Measurements from ENCODE around the gene NEK1.

The NEK1 gene

DNA sequence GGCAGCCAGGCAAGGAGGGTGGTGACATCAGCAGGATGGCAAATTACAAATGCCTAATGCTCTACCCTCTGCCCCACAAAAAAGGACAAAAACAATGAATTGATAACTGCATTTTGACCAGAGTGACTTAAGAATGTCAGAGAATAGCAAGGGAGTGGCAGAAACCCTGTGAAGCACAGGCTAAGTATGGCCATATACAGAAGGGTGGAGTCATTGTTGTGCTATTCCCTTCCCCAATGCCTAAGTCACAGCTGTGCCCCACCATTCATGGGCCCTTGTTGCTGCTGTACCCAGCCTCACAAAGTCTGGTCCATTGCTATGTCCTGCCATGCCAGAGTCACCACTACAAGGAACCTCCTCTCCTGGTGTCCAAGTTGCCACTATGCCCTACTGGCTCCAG lies 123.1 kb downstream of the NEK1 start:
- Histone ChIP-seq H3K27me3 (replicated peaks; ENCODE audit: insufficient read depth, low read length) (no peaks in the 10 kb centered on the region), H3K4me3 (ENCODE audit: low read length) (no peak overlapping the region), H3F3A (ENCODE audit: insufficient read depth, low read length) (0 out of 2 replicates have a peak, but pooled peaks cover 4% of the 10 kb centered on the region), H3K9ac (ENCODE audit: low read length) (no peak overlapping the region), H3K9me3 (replicated peaks; ENCODE audit: insufficient read depth, low read length) (no peaks in the 10 kb centered on the region), H4K20me1 (ENCODE audit: insufficient read depth, low read length) (no peaks in the 10 kb centered on the region), H3K27ac (ENCODE audit: low read length) (no peak overlapping the region), H3K9me2 (replicated peaks; ENCODE audit: insufficient read depth, low read length) (no peaks in the 10 kb centered on the region), H3K79me2 (ENCODE audit: low read length) (no peaks in the 10 kb centered on the region), H3K4me1 (ENCODE audit: low read length) (no peaks in the 10 kb centered on the region), H3K36me3 (replicated peaks; ENCODE audit: insufficient read depth, low read length) (no peaks in the 10 kb centered on the region), H2AFZ (ENCODE audit: low read length) (no peak overlapping the region), H3K4me2 (ENCODE audit: low read depth, low read length) (no peak overlapping the region)
- TF ChIP-seq EZH2 (optimal IDR thresholded peaks at IDR 0.05; ENCODE audit: low read depth, low read length): no peak
- TF ChIP-seq EZH2phosphoT487 (IDR thresholded peaks at IDR 0.05; ENCODE audit: low read length): no peak
- TF ChIP-seq, protein P1, sequence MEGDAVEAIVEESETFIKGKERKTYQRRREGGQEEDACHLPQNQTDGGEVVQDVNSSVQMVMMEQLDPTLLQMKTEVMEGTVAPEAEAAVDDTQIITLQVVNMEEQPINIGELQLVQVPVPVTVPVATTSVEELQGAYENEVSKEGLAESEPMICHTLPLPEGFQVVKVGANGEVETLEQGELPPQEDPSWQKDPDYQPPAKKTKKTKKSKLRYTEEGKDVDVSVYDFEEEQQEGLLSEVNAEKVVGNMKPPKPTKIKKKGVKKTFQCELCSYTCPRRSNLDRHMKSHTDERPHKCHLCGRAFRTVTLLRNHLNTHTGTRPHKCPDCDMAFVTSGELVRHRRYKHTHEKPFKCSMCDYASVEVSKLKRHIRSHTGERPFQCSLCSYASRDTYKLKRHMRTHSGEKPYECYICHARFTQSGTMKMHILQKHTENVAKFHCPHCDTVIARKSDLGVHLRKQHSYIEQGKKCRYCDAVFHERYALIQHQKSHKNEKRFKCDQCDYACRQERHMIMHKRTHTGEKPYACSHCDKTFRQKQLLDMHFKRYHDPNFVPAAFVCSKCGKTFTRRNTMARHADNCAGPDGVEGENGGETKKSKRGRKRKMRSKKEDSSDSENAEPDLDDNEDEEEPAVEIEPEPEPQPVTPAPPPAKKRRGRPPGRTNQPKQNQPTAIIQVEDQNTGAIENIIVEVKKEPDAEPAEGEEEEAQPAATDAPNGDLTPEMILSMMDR (IDR thresholded peaks at IDR 0.05; ENCODE audit: low read length): no peak
- DNase-seq: no peak

DNA sequence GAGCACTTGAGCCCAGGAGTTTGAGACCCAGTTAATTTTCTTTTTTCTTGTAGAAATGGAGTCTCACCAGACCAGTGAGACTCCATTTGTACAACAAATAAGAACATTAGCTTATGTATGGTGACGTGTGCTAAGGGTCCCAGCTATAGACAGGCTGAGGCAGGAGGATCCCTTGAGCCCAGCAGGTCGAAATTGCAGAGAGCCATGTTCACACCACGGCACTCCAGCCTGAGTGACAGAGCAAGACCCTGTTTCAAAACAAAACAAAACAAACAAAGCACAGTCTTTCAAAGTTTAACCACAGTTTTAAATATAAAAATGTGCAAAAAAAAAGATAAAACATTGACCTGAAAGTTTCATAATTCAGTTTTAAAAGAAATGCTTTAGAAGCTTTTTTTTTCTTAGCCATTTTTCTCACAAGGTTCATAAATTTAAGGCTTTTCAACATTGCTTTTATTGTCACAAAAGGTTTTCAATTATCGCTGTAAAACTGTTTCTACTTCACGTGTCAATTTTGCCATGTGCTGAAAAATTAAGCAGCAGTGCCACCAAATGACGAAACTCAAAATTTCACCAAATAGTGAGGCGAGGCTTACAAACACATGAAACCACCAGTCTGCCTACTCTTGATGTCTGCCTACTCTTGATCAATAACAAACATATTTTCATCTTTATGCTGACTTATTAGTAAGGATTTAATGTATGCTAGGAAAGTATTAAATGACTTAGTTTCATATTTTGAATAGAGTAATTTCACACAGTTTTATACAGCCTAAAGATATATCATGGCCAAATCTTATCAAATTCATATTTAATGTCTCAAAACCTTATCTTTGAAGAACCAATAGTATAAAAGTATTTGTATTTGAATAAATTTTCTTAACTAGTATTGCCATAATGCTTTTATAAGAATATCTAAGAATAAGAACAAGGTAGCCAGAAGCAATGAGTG lies 126.3 kb downstream of the NEK1 start:
- Histone ChIP-seq H3K4me3 (ENCODE audit: low read length) (no peak overlapping the region), H3K9me3 (replicated peaks; ENCODE audit: insufficient read depth, low read length) (no peaks in the 10 kb centered on the region), H3K27me3 (replicated peaks; ENCODE audit: insufficient read depth, low read length) (no peaks in the 10 kb centered on the region), H3K4me2 (ENCODE audit: low read depth, low read length) (no peak overlapping the region), H2AFZ (ENCODE audit: low read length) (no peak overlapping the region), H3F3A (ENCODE audit: insufficient read depth, low read length) (no peaks in the 10 kb centered on the region), H3K79me2 (ENCODE audit: low read length) (no peaks in the 10 kb centered on the region), H3K9ac (ENCODE audit: low read length) (no peak overlapping the region), H3K9me2 (replicated peaks; ENCODE audit: insufficient read depth, low read length) (no peaks in the 10 kb centered on the region), H4K20me1 (ENCODE audit: insufficient read depth, low read length) (no peaks in the 10 kb centered on the region), H3K27ac (ENCODE audit: low read length) (no peak overlapping the region), H3K4me1 (ENCODE audit: low read length) (no peaks in the 10 kb centered on the region), H3K36me3 (replicated peaks; ENCODE audit: insufficient read depth, low read length) (no peaks in the 10 kb centered on the region)
- TF ChIP-seq EZH2phosphoT487 (IDR thresholded peaks at IDR 0.05; ENCODE audit: low read length) (no peak), EZH2 (optimal IDR thresholded peaks at IDR 0.05; ENCODE audit: low read depth, low read length) (no peak)
- TF ChIP-seq, protein P1 (IDR thresholded peaks at IDR 0.05; ENCODE audit: low read length): peak; percentile 62
- DNase-seq: peak; percentile 65

DNA sequence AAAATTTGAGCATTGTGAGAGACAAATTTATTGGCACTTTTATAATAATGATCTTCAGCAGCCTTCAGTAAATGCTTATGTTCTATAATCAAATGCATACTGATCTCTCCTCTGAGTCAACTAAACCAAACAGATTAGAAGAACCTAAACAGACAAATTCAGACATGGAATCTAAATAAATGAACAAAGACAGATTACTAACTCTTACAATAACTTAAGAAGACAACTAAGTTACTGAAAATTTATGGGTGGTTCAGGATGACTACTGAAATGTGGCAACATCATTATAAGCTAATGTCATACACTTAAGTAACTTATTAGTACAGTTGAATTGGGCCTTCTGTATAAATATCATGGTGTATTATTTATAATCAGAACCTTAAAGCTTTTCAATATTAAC lies 127.3 kb downstream of the NEK1 start:
- no peak overlapping the region for H3K27ac ChIP-seq (ENCODE audit: low read length)
- DNase-seq: no peak
- TF ChIP-seq EZH2phosphoT487 (IDR thresholded peaks at IDR 0.05; ENCODE audit: low read length) (no peak), EZH2 (optimal IDR thresholded peaks at IDR 0.05; ENCODE audit: low read depth, low read length) (no peak)
- TF ChIP-seq, protein P1 (IDR thresholded peaks at IDR 0.05; ENCODE audit: low read length): no peak

More for the DNA sequence above, 127.3 kb downstream of the NEK1 start:
- no peaks in the 10 kb centered on the region for H3F3A ChIP-seq (ENCODE audit: insufficient read depth, low read length)
- no peaks in the 10 kb centered on the region for H3K36me3 ChIP-seq (replicated peaks; ENCODE audit: insufficient read depth, low read length)
- H3K9me2 ChIP-seq (replicated peaks; ENCODE audit: insufficient read depth, low read length): no peaks in the 10 kb centered on the region
- no peaks in the 10 kb centered on the region for H4K20me1 ChIP-seq (ENCODE audit: insufficient read depth, low read length)
- no peaks in the 10 kb centered on the region for H3K4me1 ChIP-seq (ENCODE audit: low read length)
- H3K79me2 ChIP-seq (ENCODE audit: low read length): no peaks in the 10 kb centered on the region
- no peak overlapping the region for H3K4me3 ChIP-seq (ENCODE audit: low read length)
- no peaks in the 10 kb centered on the region for H3K9me3 ChIP-seq (replicated peaks; ENCODE audit: insufficient read depth, low read length)
- no peaks in the 10 kb centered on the region for H3K27me3 ChIP-seq (replicated peaks; ENCODE audit: insufficient read depth, low read length)
- no peak overlapping the region for H2AFZ ChIP-seq (ENCODE audit: low read length)
- H3K4me2 ChIP-seq (ENCODE audit: low read depth, low read length): no peak overlapping the region
- H3K9ac ChIP-seq (ENCODE audit: low read length): no peak overlapping the region

Data from MM.1S (cell line).